SK-N-SH (cell line): ENCODE data around the gene DCAF8. TPM values are rescaled to one million over a fixed set of nuclear protein-coding genes. Genes with fewer than 3 reads are reported as not detected.

Experiments
- CTCF ChIA-PET: fragments of 300-600, 350-600 bp; formaldehyde crosslinking; extraction: SDS; loops from one replicate; lab custom pipeline; 2021; lab: Yijun Ruan, JAX
- POLR2A ChIA-PET: fragments of 350-600 bp; sonication (Branson Sonifier 250); formaldehyde crosslinking; extraction: SDS; loops from one replicate; lab custom pipeline; 2020; ENCODE audit warnings: antibody characterized with exemption, inconsistent platforms; lab: Yijun Ruan, JAX
- DNase-seq: peaks from one replicate; pipeline ENCODE4 v3.0.0; 2012
- H2AFZ ChIP-seq: fragments of 200-600 bp; sonication (generic); 2 replicates; pipeline ENCODE4 v1.8.1; 2016; ENCODE audit warnings: antibody characterized with exemption, mild to moderate bottlenecking, low read depth
- H3F3A ChIP-seq: fragments of 200-600 bp; sonication (generic); replicated peaks from 2 replicates; pipeline ENCODE3; 2016; ENCODE audit warnings: antibody characterized with exemption, mild to moderate bottlenecking; ENCODE audit not compliant: insufficient read depth
- H3K27ac ChIP-seq, 2 experiments: fragments of 200-500 bp in 1 of 2; fragments of 200-600 bp in 1 of 2; sonication (Bioruptor generic) in 1 of 2; sonication (generic), shearing (Covaris generic) in 1 of 2; 2 replicates each; pipeline versions ENCODE4 v1.5.1 to v1.6.1; 2014 to 2016; ENCODE audit warnings: low read depth in 2 of 2, inconsistent platforms in 1 of 2, low read length in 1 of 2, mild to moderate bottlenecking in 1 of 2, mixed read lengths in 1 of 2
- H3K27me3 ChIP-seq: fragments of 200-600 bp; sonication (generic), shearing (Covaris generic); 2 replicates; pipeline ENCODE4 v1.6.1; 2016; ENCODE audit warnings: mixed run types; ENCODE audit not compliant: insufficient read depth
- H3K36me3 ChIP-seq, 2 experiments: fragments of 200-500 bp in 1 of 2; fragments of 200-600 bp in 1 of 2; sonication (Bioruptor generic) in 1 of 2; sonication (generic) in 1 of 2; replicated peaks in 1 of 2; 2 replicates each; pipeline versions ENCODE3 to v1.5.1; 2014 to 2016; ENCODE audit warnings: low read length in 1 of 2, mild to moderate bottlenecking in 1 of 2; ENCODE audit not compliant: insufficient read depth in 2 of 2, control insufficient read depth in 1 of 2
- H3K4me1 ChIP-seq, 2 experiments: fragments of 200-500 bp in 1 of 2; fragments of 200-600 bp in 1 of 2; sonication (Bioruptor generic) in 1 of 2; sonication (generic), shearing (Covaris generic) in 1 of 2; 2 replicates each; pipeline versions ENCODE4 v1.5.1 to v1.6.1; 2014 to 2016; ENCODE audit warnings: low read depth in 1 of 2, low read length in 1 of 2, mixed run types in 1 of 2; ENCODE audit not compliant: insufficient read depth in 2 of 2, control insufficient read depth in 1 of 2
- H3K4me2 ChIP-seq: fragments of 200-600 bp; sonication (generic), shearing (Covaris generic); 2 replicates; pipeline ENCODE4 v1.6.1; 2017; ENCODE audit warnings: mixed run types
- H3K4me3 ChIP-seq, 2 experiments: fragments of 200-500 bp in 1 of 2; fragments of 200-600 bp in 1 of 2; sonication (Bioruptor generic) in 1 of 2; sonication (generic), shearing (Covaris generic) in 1 of 2; 2 replicates each; pipeline versions ENCODE4 v1.5.1 to v1.8.1; 2014 to 2016; ENCODE audit warnings: low read depth in 2 of 2, inconsistent platforms in 1 of 2, low read length in 1 of 2, mild to moderate bottlenecking in 1 of 2, mixed read lengths in 1 of 2, moderate library complexity in 1 of 2
- H3K79me2 ChIP-seq: fragments of 200-600 bp; sonication (generic); 2 replicates; pipeline ENCODE4 v1.8.1; 2017; ENCODE audit warnings: mild to moderate bottlenecking; ENCODE audit not compliant: insufficient read depth
- H3K9ac ChIP-seq: fragments of 200-600 bp; sonication (generic); 2 replicates; pipeline ENCODE4 v1.6.1; 2017; ENCODE audit warnings: mixed run types
- H3K9me2 ChIP-seq: fragments of 200-600 bp; sonication (generic); 2 replicates; pipeline ENCODE4 v1.6.1; 2017; ENCODE audit warnings: mixed run types
- H3K9me3 ChIP-seq: fragments of 200-600 bp; sonication (generic); 2 replicates; pipeline ENCODE4 v1.6.1; 2017; ENCODE audit warnings: mixed run types, mild to moderate bottlenecking, moderate library complexity
- H4K20me1 ChIP-seq: fragments of 200-600 bp; sonication (generic); 2 replicates; pipeline ENCODE4 v1.6.1; 2017; ENCODE audit warnings: mild to moderate bottlenecking, mixed run types; ENCODE audit not compliant: insufficient read depth
- CTCF ChIP-seq: fragments of 200-600 bp; sonication (generic); IDR thresholded peaks from 2 replicates; pipeline ENCODE4 v1.6.1; 2017; ENCODE audit warnings: antibody characterized with exemption, mild to moderate bottlenecking, moderate library complexity
- EP300 ChIP-seq, 2 experiments: IDR thresholded peaks; 2 replicates each; pipeline versions ENCODE4 v1.4.0 to v1.6.1; 2012; ENCODE audit warnings: borderline replicate concordance in 1 of 2, low read depth in 1 of 2, low read length in 1 of 2
- EZH2phosphoT487 ChIP-seq: fragments of 200-600 bp; sonication (generic); IDR thresholded peaks from 2 replicates; pipeline ENCODE4 v1.6.1; 2017; ENCODE audit warnings: low read depth, mixed run types, mild to moderate bottlenecking, antibody characterized with exemption, moderate library complexity, borderline replicate concordance
- FOSL2 ChIP-seq: IDR thresholded peaks from 2 replicates; pipeline ENCODE4 v1.4.0; 2012; ENCODE audit warnings: low read depth, mild to moderate bottlenecking, moderate library complexity, borderline replicate concordance
- FOXJ3 ChIP-seq: sonication (generic); formaldehyde crosslinking; IDR thresholded peaks from 2 replicates; pipeline ENCODE4 v1.5.1; 2020; ENCODE audit warnings: mild to moderate bottlenecking, missing genetic modification reagents
- FOXM1 ChIP-seq: IDR thresholded peaks from 2 replicates; pipeline ENCODE4 v1.4.0; 2012; ENCODE audit warnings: low read depth, mild to moderate bottlenecking
- GATA2 ChIP-seq: sonication (generic); formaldehyde crosslinking; IDR thresholded peaks from 2 replicates; pipeline ENCODE4 v1.5.0; 2020; ENCODE audit warnings: mild to moderate bottlenecking, missing genetic modification reagents
- IRF3 ChIP-seq: fragments of 150-350 bp; IDR thresholded peaks from 2 replicates; pipeline ENCODE4 v1.6.1; 2016; ENCODE audit warnings: mild to moderate bottlenecking, low read depth, low read length
- MEF2A ChIP-seq: IDR thresholded peaks from 2 replicates; pipeline ENCODE4 v1.4.0; 2012; ENCODE audit warnings: low read depth, borderline replicate concordance
- NFIC ChIP-seq: IDR thresholded peaks from 2 replicates; pipeline ENCODE4 v1.4.0; 2012; ENCODE audit warnings: borderline replicate concordance
- NRF1 ChIP-seq: IDR thresholded peaks from 2 replicates; pipeline ENCODE4 v1.6.1; 2012; ENCODE audit warnings: low read depth, mild to moderate bottlenecking, low read length
- PBX3 ChIP-seq: IDR thresholded peaks from 2 replicates; pipeline ENCODE4; 2012
- RCOR1 ChIP-seq: fragments of 150-350 bp; IDR thresholded peaks from 2 replicates; pipeline ENCODE4 v1.6.1; 2017; ENCODE audit warnings: antibody characterized with exemption, low read length
- RFX5 ChIP-seq: IDR thresholded peaks from 2 replicates; pipeline ENCODE4 v1.6.1; 2012; ENCODE audit warnings: mild to moderate bottlenecking, improper control_type of control experiment, low read length
- SIN3A ChIP-seq: IDR thresholded peaks from 2 replicates; pipeline ENCODE4 v1.6.1; 2012; ENCODE audit warnings: low read depth, mild to moderate bottlenecking, low read length, moderate library complexity, borderline replicate concordance
- SMC3 ChIP-seq: IDR thresholded peaks from 2 replicates; pipeline ENCODE4 v1.6.1; 2012; ENCODE audit warnings: low read depth, low read length, improper control_type of control experiment
- USF1 ChIP-seq: IDR thresholded peaks from 2 replicates; pipeline ENCODE4 v1.4.0; 2012; ENCODE audit warnings: low read depth, borderline replicate concordance
- USF2 ChIP-seq: fragments of 150-350 bp; IDR thresholded peaks from 2 replicates; pipeline ENCODE4 v1.6.1; 2017; ENCODE audit warnings: antibody characterized with exemption, low read length, low read depth, borderline replicate concordance
- YY1 ChIP-seq: IDR thresholded peaks from 2 replicates; pipeline ENCODE4 v1.4.0; 2012; ENCODE audit warnings: low read depth, mild to moderate bottlenecking
- ZBTB33 ChIP-seq: IDR thresholded peaks from 2 replicates; pipeline ENCODE4 v1.4.0; 2012; ENCODE audit warnings: low read depth, borderline replicate concordance
- WGBS: methylation state at CpG from one replicate; pipeline ENCODE4 v1.1.6; 2017; ENCODE audit warnings: low lambda C conversion rate; 5-methylcytosine and 5-hydroxymethylcytosine counted together
- polyA plus RNA-seq, 3 experiments: library from polyadenylated mRNA; depleted of rRNA; stranded (reverse); fragments of >200 nt; gene quantifications; 2 replicates each; pipeline ENCODE4 v1.2.3, GENCODE V29; 2012

DCAF8 gene
- polyA plus RNA-seq, 1 of the 3 experiments (the other 2 are of a cell fraction) = 108 TPM

GRCh38 chr1:160188341-160188740, 74.0 kb downstream of the DCAF8 start:
- no peak overlapping the region for H2AFZ ChIP-seq
- POLR2A ChIA-PET = no interaction called here
- CTCF ChIA-PET = interaction anchor here (1.3 to 7.5 kb wide), 5 partner anchors 31 to 103 kb away, joined by 6 to 293 read pairs (median 11); no protein-coding TSS in a partner anchor
- no peak overlapping the region for H3K4me3 ChIP-seq
- H3K27ac ChIP-seq = no peak overlapping the region
- no peaks in the 10 kb centered on the region for H3K9me3 ChIP-seq
- H3K9ac ChIP-seq = no peak overlapping the region
- DNase-seq = no peak
- H3K4me1 ChIP-seq = peaks cover 3% of the 10 kb centered on the region in 2 experiments; a peak in 2 of 4 replicates
- 72% methylated on average over 7 of the region's 7 CpGs for WGBS
- no peaks in the 10 kb centered on the region for H3F3A ChIP-seq
- no peaks in the 10 kb centered on the region for H3K9me2 ChIP-seq
- no peak for TF ChIP-seq PBX3
- no peak for TF ChIP-seq FOXM1
- TF ChIP-seq YY1 = no peak
- TF ChIP-seq USF1 = no peak
- TF ChIP-seq EZH2phosphoT487 = no peak
- TF ChIP-seq USF2 = no peak
- TF ChIP-seq GATA2 (CRISPR knock-in tag) = no peak
- TF ChIP-seq MEF2A = no peak
- no peak for TF ChIP-seq FOSL2
- no peak for TF ChIP-seq EP300 (IDR thresholded peaks at IDR 0.05; ENCODE audit: borderline replicate concordance in 1 of 2, low read depth in 1 of 2, low read length in 1 of 2)
- no peak for TF ChIP-seq ZBTB33
- TF ChIP-seq IRF3 = no peak
- no peak for TF ChIP-seq SIN3A
- no peak for TF ChIP-seq CTCF
- TF ChIP-seq FOXJ3 (CRISPR knock-in tag) = no peak
- TF ChIP-seq RFX5 = no peak
- TF ChIP-seq NFIC = no peak
- TF ChIP-seq SMC3 = no peak
- no peak for TF ChIP-seq NRF1
- no peak for TF ChIP-seq RCOR1
- no peak overlapping the region for H3K4me2 ChIP-seq
- H3K36me3 ChIP-seq = no peaks in the 10 kb centered on the region
- no peaks in the 10 kb centered on the region for H3K27me3 ChIP-seq
- H4K20me1 ChIP-seq = no peaks in the 10 kb centered on the region
- no peaks in the 10 kb centered on the region for H3K79me2 ChIP-seq
